NT2/D1 (cell line): Measurements from ENCODE around the gene SERPINF2.

Source experiments
- DNase-seq: peaks from one replicate; pipeline ENCODE4 v3.0.0-alpha.2; 2011; ENCODE audit warnings: low read depth, low spot score
- H3K27me3 ChIP-seq: 2 replicates; pipeline ENCODE4 v1.6.0; 2011; ENCODE audit warnings: mild to moderate bottlenecking; ENCODE audit not compliant: insufficient read length, insufficient read depth
- H3K36me3 ChIP-seq: 2 replicates; pipeline ENCODE4 v1.6.1; 2011; ENCODE audit warnings: mild to moderate bottlenecking, low read length, mixed read lengths; ENCODE audit not compliant: insufficient read depth, insufficient read length
- H3K4me1 ChIP-seq: 2 replicates; pipeline ENCODE4 v1.5.1; 2011; ENCODE audit not compliant: insufficient read depth, insufficient read length
- H3K4me3 ChIP-seq: 2 replicates; pipeline ENCODE4 v1.5.1; 2011; ENCODE audit warnings: low read depth; ENCODE audit not compliant: insufficient read length
- H3K9ac ChIP-seq: 2 replicates; pipeline ENCODE4 v1.6.0; 2011; ENCODE audit warnings: low read depth; ENCODE audit not compliant: insufficient read length
- H3K9me3 ChIP-seq: 2 replicates; pipeline ENCODE4 v1.5.1; 2011; ENCODE audit warnings: mild to moderate bottlenecking, low read length; ENCODE audit not compliant: insufficient read depth
- SUZ12 ChIP-seq: IDR thresholded peaks from 2 replicates; pipeline ENCODE4 v1.6.1; 2011; ENCODE audit not compliant: insufficient read length, insufficient read depth; ENCODE audit errors: extremely low read depth
- YY1 ChIP-seq: IDR thresholded peaks from 2 replicates; pipeline ENCODE4 v1.6.1; 2011; ENCODE audit not compliant: insufficient read length, insufficient read depth
- ZNF274 ChIP-seq: IDR thresholded peaks from 2 replicates; pipeline ENCODE4 v1.6.1; 2011; ENCODE audit warnings: mild to moderate bottlenecking, low read depth, low read length

SERPINF2 gene

GRCh38 chr17:1713160-1713877 is 29.4 kb upstream of the SERPINF2 start:
- peaks cover 27% of the 10 kb centered on the region for H3K36me3 ChIP-seq
- H3K27me3 ChIP-seq: peaks cover 3% of the 10 kb centered on the region
- H3K9me3 ChIP-seq: no peaks in the 10 kb centered on the region
- peak overlapping the region; percentile 36 for H3K4me3 ChIP-seq
- H3K4me1 ChIP-seq: peaks cover 21% of the 10 kb centered on the region
- H3K9ac ChIP-seq: peak overlapping the region; percentile 79
- no peak for DNase-seq
- TF ChIP-seq YY1 (no peak), ZNF274 (no peak), SUZ12 (no peak)

- DNase-seq: no peak
- Histone ChIP-seq H3K4me3 (peak overlapping the region; percentile 36), H3K9me3 (no peaks in the 10 kb centered on the region), H3K9ac (peak overlapping the region; percentile 79), H3K36me3 (peaks cover 27% of the 10 kb centered on the region), H3K27me3 (peaks cover 3% of the 10 kb centered on the region), H3K4me1 (peaks cover 21% of the 10 kb centered on the region)
- TF ChIP-seq YY1: no peak
- no peak for TF ChIP-seq ZNF274
- TF ChIP-seq SUZ12: no peak
Observed at GRCh38 chr17:1713878-1714426, 28.7 kb upstream of the SERPINF2 start.

- no peak for TF ChIP-seq YY1
- no peak for TF ChIP-seq ZNF274
- no peak for TF ChIP-seq SUZ12
- H3K27me3 ChIP-seq: peaks cover 3% of the 10 kb centered on the region
- peak overlapping the region; percentile 79 for H3K9ac ChIP-seq
- DNase-seq: peak; percentile 84
- peak overlapping the region; percentile 59 for H3K4me3 ChIP-seq
- H3K9me3 ChIP-seq: no peaks in the 10 kb centered on the region
- peaks cover 21% of the 10 kb centered on the region for H3K4me1 ChIP-seq
- H3K36me3 ChIP-seq: peaks cover 27% of the 10 kb centered on the region
Observed at GRCh38 chr17:1714427-1714979, 28.2 kb upstream of the SERPINF2 start.

GRCh38 chr17:1714980-1715802 is 27.5 kb upstream of the SERPINF2 start:
- Histone ChIP-seq H3K4me1 (peaks cover 23% of the 10 kb centered on the region), H3K4me3 (peak overlapping the region; percentile 59), H3K9ac (peak overlapping the region; percentile 72), H3K27me3 (no peaks in the 10 kb centered on the region), H3K9me3 (no peaks in the 10 kb centered on the region), H3K36me3 (peaks cover 27% of the 10 kb centered on the region)
- no peak for DNase-seq
- no peak for TF ChIP-seq SUZ12
- TF ChIP-seq YY1: no peak
- TF ChIP-seq ZNF274: no peak

- peak overlapping the region; percentile 74 for H3K9ac ChIP-seq
- no peak for DNase-seq
Observed at GRCh38 chr17:1715803-1716075, 26.9 kb upstream of the SERPINF2 start.

GRCh38 chr17:1716076-1716911 is 26.4 kb upstream of the SERPINF2 start:
- Histone ChIP-seq H3K27me3 (no peaks in the 10 kb centered on the region), H3K4me3 (peak overlapping the region; percentile 88), H3K9me3 (no peaks in the 10 kb centered on the region), H3K4me1 (peaks cover 24% of the 10 kb centered on the region), H3K9ac (peak overlapping the region; percentile 95), H3K36me3 (peaks cover 27% of the 10 kb centered on the region)
- no peak for TF ChIP-seq ZNF274
- TF ChIP-seq YY1: no peak
- no peak for TF ChIP-seq SUZ12
- DNase-seq: peak; percentile 98

More at GRCh38 chr17:1715803-1716075, 26.9 kb upstream of the SERPINF2 start:
- H3K4me3 ChIP-seq: peak overlapping the region; percentile 74
- peaks cover 24% of the 10 kb centered on the region for H3K4me1 ChIP-seq
- H3K27me3 ChIP-seq: no peaks in the 10 kb centered on the region
- H3K9me3 ChIP-seq: no peaks in the 10 kb centered on the region
- TF ChIP-seq SUZ12 (no peak), YY1 (no peak)
- peaks cover 27% of the 10 kb centered on the region for H3K36me3 ChIP-seq
